Thyroid gland (tissue), 4 donors: ENCODE results near the gene MRC2.

Experiments used
- CTCF ChIP-seq, 6 experiments: fragments of 200-600 bp in 3 of 6; fragments of 450-650 bp in 3 of 6; sonication (generic) in 3 of 6; IDR thresholded peaks; one replicate each; pipeline ENCODE4 v1.5.1; 2016 to 2019; ENCODE audit warnings: antibody characterized with exemption in 6 of 6, mild to moderate bottlenecking in 2 of 6, inconsistent platforms in 1 of 6, moderate library complexity in 1 of 6
- POLR2A ChIP-seq, 2 donors: fragments of 450-650 bp; IDR thresholded peaks; one replicate each; pipeline ENCODE4 v1.6.1; 2017; ENCODE audit warnings: antibody characterized with exemption in 2 of 2, mild to moderate bottlenecking in 2 of 2, moderate library complexity in 1 of 2

GRCh38 chr17:62716834-62717588, 89.5 kb downstream of the MRC2 start:
- TF ChIP-seq CTCF (IDR thresholded peaks at IDR 0.05) (no peak), POLR2A (IDR thresholded peaks at IDR 0.05) (no peak)
